HG02798 (cell line): ENCODE data around the gene VPS39.

Experiments
- ATAC-seq: cut with Tn5 transposase; IDR thresholded peaks from one replicate; pipeline ENCODE4 v1.9.1; 2021; ENCODE audit warnings: mild to moderate bottlenecking; ENCODE audit not compliant: unreplicated experiment, poor library complexity

Gene VPS39

DNA sequence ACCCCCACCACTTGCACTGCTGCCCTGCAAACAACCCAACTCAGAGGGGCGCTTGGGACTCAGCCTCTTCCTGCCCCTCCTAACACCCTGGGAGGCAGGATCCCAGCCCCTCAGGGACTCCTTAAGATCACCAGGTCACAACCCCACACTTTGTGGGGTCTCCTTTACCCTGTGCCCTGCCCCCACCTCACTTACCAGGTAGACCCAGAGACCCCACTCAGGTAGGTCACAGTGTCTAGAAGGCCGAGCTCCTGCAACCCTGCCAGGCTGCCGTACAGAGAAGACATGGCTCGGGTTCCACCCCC is 60.7 kb downstream of the VPS39 start:
- no peak for ATAC-seq

DNA sequence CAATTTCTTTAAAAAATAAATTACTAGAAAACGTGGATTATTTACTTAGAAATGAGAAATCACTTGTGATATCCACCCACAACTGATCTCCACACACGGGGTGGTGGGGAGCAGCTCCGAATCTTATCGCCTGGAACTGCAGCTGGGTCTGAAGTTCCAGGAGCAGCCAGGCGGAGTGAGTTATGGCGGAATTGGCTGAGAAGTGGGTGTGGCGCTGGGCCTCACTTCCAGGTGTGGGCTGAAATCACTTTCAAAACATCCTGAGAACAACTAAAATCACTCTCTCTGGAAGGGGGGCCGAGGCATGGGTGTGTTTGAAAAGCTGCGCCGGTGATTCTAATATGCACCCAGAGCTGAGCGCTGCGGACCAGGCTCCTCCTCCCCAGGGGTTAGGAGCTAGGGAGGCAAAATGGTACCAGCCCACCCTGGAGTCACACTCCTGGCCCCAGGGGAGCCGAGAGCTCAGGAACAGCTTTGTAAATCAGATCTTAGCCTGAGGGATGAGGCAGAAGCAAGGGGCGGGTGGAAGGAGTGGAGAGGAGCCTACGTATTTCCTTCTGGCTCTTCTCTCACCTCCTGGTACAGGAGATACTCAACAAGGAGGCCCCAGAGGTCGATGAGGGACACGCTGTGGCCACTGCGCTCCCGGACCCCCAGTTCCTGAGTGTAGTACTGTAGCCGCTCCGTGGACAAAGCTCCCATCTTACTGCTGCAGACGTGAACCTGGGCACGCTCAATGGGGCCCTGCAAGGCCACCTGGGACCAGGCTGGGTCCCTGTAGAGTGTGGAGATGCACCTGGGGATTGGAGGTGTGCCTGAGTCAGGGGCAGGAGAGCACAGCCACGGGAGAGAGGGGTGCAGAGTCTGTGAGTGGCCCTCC is 61.3 kb downstream of the VPS39 start:
- no peak for ATAC-seq

DNA sequence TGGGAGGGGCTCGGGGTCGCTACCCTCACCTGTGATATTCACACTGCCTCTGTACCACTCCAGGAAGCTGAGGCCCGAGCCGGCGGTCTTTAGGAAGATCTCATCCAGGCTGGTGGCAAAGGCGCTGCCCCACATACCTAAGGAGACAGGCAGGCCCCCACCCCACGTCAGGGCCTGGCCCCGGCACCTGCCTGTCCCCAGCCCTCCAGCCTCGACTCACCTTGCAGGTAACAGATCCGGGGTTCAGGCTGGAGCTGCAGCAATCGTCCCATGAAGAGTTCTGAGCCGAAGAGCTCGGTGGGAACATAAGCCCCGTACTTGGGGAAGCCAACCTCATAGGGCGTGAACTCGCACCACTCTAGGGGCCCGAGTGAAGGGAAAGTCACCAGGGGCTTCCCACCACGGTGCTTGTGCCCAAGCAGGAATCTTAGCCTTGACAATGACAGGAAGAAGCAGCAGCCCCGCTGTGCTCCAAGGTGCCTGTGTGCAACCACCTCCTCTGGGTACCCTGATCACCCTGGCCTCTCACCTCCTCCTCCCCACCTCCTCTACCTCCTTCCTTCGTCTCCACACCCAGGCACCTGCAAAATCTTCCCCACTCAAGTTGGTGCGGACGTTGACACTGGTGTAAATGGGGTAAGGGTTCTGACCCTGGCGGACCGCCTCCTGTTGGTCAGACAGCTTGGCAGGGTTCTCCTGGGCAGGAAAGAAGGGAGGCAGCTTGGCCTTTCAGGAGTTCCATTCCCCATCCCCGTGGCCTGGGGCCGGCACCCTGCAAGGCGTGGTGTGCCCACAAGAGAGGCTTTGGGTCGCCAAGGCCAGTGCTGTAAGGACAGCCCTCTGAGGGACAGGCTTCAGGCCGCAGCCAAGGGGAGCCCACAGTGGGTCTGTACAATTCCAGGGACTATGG is 62.3 kb downstream of the VPS39 start:
- ATAC-seq = no peak

DNA sequence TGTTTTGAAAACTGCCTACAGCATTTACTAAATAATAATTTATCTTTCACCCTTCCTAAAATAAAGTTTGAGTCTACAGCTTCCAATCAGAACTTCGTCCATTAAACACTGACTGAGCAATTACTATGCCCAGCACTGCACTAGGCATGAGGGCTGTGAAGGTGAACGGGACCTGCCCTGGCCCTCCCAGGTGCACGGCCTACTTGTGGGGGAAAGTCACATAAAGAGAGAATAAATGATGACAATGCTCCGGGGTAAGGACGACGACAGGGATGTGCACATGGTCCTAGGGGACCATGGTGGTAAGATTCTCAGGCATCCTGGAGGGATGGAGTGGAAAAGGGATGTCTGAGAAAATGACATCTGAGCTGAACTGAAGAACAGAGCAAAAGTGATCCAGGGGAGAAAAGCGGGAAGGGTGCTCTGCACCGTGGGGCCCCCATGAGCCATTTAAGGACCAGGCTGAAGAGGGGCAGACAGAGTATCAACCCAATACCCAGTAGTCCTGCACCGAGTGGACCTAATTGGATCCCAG is 63.2 kb downstream of the VPS39 start:
- ATAC-seq = no peak

DNA sequence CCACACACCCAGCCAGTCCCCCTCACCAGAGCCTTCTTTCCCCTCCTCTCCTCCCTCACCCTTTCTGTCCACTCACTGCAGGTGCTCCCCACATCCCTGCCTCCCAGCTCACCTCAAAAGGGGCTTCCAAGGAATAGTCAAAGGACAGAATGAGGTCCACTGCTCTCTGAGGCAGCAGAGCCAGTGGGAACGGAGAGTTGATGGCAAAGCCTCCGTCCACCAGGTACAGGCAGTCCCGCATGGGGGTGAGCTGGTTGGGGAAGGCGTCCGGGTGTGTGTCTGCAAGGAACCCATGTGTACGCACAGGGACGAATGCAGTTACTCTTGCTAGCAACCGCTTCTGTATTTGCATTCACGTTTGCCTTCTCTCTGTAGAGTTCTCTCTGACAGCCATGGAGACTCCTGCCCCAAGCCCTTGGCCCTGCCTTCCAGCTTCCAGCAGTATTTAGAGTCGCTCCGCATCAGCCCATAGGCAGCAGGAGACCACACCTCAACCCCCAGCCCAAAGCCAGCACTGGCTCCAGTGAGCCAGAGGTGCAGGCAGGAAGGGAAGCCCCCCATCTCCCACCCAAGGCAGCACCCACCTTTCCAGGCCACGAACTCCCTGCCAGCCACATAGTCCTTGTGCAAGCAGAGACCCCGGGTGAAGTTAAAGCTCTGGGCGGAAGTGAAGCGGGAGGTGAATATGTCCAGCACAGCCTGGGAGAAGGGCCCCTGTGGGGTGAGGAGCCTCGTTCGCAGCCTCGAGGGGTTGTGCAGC is 64.1 kb downstream of the VPS39 start:
- no peak for ATAC-seq

DNA sequence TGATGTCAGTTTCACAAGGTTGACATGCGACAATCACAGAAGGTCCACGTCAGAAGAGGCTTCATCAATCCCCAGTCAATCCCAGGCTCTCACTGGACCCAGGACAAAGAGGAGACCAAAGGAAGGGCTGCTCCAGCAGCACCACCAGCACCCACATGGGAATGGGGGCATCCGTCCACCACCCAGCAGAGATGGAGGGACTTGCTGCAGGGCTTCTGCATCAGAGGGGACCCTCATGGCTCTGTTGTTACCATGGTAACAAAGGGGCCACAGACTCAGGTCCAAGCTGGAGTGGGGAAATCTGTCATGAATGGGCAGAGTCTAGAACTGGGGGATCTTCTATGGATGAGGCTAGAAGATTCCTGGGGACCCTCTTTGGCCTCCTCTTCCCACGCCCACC is 64.7 kb downstream of the VPS39 start:
- no peak for ATAC-seq

DNA sequence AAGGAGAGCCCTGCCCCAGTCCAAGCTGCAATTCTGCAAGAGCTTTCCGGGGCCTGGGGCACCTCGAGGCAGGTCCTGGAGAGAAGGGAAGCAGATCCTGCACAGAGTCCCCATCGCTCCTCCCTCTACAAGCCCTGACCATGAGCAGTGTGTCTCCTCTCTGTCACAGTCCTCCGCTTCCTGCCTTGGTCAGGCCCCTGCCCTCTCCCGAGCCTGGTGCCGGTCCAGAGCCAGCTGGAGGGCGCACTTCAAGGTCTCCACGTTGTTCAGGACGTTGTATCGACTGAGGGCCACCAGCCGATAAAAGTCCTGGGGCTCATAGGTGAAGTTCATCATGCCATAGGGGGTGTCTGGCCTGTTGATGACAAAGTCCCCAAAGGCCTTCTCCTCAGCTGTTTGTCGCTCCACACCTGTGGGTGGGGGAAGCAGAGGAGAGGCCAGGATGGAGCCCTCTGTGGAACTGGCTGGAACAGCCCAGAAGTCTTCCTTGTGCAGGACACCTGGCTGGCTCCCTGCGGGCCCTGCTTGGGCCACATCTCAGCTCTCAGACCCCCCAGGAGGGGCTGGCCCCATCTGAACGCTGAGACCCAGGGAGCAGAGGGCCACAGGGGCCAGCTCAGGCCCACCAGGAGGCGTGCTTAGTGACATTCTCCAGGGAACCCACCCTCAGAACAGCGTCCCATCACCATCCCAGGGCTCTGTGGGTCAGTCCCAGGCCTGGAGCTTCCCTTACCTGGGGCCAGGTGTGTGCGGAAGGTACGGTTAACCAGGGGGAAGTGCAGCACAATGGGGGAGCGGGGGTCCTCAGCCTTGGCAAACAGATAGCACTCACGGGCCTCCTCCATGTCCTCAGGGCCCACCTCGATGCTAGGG is 66.1 kb downstream of the VPS39 start:
- ATAC-seq = no peak

DNA sequence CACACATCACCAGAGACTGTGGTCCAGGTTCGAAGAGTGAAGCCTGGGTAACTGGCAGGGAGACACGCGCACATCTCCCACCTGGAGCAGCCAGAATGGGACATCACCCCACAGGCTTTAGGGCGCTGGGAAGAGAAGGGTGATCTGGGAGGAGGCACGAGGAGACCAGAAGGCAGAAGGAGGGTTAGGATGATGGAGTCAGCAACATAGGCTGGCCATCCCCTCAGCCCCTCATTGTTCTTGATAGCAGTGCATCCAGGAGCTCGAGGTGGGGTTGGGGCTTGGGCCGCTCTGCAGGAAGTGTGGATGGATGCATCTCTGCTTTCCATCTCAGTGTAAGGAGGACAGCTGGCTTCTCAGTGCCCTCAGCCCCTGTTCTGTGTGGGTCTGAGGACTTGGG is 66.9 kb downstream of the VPS39 start:
- no peak for ATAC-seq

DNA sequence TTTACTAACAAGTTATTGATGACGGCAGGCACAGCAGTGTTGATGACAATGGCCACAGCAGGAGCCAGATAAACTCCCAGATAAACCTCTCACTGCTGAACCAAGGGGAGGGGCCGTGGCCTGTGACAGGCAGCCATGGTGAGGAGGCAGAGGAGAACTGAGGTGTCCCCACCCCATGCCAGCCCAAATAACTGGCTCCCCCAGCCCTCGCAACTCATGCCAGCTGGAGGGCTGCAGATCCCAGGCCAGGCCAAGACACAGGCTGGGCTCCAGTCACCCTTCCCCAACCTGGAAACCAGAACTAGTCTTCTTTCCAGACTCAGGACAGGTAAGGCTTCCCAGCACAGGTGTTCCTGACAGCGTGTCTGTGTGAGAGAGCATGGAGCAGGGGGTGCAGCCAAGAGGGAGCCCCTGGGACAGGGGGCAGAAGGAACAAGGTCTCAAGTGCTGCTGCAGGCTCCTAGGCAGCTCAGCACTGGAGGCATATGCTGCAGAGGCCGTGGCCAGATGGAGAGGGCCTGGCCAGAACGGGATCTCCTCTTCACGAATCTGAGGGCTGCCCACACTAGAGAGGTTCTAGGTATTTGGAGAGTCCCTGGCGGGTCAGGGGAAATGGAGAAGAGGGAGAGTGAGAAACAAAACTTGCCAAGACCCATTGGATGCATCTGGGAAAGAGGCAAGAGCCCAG is 67.6 kb downstream of the VPS39 start:
- no peak for ATAC-seq

DNA sequence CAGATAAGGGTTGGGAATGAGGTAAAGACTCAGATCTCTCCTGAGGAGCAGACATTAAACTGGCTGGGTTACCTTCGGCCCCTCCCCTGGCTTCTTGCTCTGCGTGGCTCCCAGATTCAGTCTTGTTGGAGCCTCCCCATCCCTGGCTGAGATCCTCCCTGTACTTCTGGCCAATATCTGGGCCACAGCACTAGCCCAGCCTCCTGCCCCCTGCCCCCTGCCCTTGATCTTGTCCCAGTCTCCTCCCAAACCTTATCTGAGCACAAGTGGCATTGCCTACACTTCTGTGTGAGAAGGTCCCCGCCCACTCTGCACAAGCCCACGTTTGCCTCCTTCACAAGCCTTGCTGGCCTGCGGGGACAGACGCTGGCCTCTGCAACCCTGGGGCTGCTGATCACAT is 68.5 kb downstream of the VPS39 start:
- no peak for ATAC-seq

DNA sequence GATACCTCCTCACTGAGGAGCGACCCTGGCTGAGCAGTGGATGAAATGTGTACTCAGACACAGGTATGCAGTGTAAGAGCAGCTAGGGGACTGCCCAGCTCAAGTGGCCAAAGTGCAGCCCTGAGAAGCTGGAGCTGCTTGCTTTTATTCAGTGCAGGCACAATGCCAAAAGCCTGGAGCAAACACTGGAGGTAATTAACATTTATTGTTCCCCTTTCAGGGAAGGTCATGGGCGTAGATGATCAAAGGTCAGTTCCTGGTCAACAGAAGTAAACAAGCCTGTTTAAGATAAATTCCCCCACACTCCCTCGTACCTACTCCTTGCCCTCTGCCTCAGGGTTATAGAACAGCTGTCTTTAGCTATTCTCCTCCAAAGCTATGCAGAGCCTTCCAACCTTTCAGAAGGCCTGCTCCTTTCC is 69.1 kb downstream of the VPS39 start:
- ATAC-seq = no peak

DNA sequence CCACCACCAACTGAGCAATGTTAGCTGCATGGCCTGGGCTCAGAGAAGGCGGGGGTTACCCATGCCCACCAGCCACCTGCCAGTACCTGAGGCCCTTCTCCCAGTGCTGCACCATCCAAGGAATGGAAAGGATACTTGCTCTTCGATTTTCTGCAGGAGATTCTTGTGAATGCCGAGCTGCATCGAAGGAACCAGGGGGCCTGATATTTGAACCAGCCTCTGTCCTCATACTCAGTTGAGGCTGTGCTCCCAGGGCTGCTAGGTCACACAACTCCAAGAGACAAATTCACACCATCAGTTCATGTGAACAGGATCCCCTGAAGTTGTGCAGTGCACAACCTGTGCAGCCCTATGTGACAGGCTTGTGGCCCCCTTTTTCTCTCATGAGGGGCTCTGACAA is 69.7 kb downstream of the VPS39 start:
- ATAC-seq = no peak

DNA sequence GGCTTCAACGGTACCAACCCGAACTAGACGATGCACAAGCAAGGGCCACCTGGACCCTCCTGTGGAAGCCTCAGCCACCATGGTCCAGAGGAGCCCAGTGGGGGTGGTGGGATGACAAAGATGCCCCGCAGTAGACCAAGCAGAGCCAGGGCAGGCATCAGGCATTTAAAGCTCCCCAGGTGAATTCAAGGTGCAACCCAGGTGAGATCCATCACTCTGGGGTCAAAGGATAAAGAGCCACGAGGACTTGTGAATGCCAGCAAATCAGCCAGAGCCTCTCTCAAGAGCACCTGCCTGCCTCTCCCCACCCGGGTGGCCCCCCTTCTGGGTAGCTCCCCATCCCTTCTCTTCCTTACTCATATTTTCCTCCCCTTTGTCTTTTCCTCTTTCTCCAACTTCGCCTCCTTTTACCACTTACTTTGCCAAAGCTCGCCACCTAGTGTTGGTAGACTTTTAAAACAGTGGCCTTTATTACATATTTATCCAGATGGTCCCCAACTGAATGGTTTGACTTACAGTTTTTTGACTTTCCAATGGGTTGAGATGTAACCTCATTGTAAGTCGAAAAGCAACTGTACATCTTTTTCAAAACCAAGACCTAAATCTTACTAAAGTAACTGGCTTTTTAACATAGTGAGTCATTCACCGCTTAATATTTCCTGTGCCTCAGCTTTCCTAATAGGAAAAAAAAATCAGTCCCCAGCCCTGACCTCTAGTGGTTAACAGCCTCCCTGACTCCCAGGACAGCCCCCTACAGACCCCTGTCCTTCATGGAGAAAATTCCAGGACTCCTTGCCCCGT is 70.4 kb downstream of the VPS39 start:
- no peak for ATAC-seq

DNA sequence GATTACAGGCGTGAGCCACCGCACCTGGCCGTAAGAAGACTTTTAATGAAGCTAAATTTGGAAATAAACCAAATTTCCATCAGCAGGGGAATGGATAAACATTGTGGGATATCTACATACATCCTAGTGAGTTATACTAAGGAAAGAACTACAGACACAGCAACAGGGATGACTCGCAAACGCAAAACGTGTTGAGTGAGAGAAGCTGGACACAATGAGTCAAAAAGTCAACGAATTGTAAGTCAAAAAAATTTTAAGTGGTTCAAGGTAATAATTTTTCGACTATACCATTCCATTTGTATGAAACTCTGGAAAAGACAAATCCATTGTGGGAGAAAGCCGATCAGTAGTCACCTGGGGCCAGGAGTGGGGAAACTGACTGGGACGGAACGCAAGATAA is 71.6 kb downstream of the VPS39 start:
- no peak for ATAC-seq

DNA sequence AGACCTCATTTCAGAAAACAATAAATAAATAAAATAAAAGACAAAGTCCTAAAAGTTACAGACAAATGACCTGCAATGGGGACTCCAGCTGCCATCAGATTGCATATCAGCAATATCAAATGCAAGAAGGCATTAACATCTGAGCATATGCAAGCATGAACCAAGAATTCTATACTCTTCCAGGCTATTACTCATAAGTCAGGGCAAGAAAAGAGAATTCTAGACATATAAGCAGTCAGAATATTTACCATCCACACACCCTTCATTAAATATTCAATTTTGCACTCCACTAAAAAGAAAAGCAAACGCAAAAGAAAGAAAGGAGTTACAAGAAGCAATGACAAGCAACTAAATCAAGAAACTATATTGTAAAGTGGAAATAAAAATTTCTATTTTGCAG is 72.8 kb downstream of the VPS39 start:
- no peak for ATAC-seq

DNA sequence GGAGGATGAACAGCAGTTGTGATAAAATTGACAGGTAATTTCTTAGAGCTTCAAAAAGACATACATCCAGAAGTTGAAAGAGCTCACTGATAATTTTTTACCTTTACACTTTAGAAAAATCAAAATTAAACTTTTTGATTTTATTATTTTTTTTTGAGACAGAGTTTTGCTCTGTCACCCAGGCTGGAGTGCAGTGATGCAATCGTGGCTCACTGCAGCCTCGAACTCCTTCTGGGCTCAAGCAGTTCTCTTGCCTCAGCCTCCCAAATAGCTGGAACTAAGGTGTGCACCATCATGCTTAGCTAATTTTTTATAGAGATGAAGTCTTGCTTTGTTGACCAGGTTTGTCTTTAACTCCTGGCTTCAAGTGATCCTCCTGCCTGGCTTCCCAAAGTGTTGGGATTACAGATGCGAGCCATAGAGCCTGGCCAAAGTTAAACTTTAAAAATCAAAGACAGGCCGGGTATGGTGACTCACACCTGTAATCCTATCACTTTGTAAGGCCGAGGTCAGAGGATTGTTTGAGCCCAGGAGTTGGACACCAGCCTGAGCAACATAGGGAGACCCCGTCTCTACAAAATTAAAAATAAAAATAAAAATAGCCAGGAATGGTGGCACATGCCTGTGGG is 73.4 kb downstream of the VPS39 start:
- no peak for ATAC-seq

DNA sequence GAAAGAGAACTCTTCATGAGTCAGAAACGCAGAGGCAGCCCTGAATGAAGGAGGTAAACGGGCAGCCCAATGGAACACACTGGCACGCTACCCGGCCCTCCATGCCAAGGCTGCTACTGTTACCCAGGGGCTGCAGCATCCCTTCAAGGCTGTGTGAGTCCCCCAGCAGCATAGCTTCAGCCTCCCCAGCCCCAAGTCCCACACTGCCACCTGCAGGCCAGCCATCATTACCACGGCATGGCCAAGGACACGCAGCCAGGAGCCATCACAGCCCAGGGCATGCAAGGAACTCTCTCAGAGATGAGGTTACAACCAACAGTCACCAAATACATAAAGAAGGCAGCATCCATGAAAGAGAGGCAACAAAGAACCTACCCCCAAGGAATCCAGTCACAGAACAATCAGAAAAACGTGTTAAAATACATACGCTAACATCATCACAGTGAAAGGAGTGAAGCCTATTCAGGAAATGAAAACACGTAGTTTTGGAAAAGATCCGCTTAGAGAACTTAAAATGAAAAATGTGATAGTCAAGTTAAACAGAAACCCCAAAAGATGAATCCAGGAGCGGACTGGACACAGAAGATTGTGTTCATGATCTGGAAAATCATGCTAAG is 74.1 kb downstream of the VPS39 start:
- ATAC-seq = no peak
